DMS 273 (cell line): ENCODE measurements around the gene CABP7.

Experiments
- DNase-seq: peaks from one replicate; lab custom pipeline; 2025; ENCODE audit not compliant: unreplicated experiment; lab: John Stamatoyannopoulos, UW

Gene CABP7

GRCh38 chr22:29722151-29722550 lies 2.3 kb downstream of the CABP7 start:
- no peak for DNase-seq

- DNase-seq, result no peak
Measured at GRCh38 chr22:29722587-29722986, 2.8 kb downstream of the CABP7 start.

- no peak for DNase-seq
Measured at GRCh38 chr22:29723766-29724165, 4.0 kb downstream of the CABP7 start.

GRCh38 chr22:29724843-29725242 lies 5.0 kb downstream of the CABP7 start:
- no peak for DNase-seq

- DNase-seq, result no peak
Measured at GRCh38 chr22:29726106-29726505, 6.3 kb downstream of the CABP7 start.

GRCh38 chr22:29726512-29727130 lies 6.8 kb downstream of the CABP7 start:
- no peak for DNase-seq

- DNase-seq, result peak; percentile 65
Measured at GRCh38 chr22:29727131-29727523, 7.3 kb downstream of the CABP7 start.

- DNase-seq, result no peak
Measured at GRCh38 chr22:29729161-29729560, 9.4 kb downstream of the CABP7 start.

GRCh38 chr22:29731058-29731850 lies 11.5 kb downstream of the CABP7 start:
- no peak for DNase-seq

DNA sequence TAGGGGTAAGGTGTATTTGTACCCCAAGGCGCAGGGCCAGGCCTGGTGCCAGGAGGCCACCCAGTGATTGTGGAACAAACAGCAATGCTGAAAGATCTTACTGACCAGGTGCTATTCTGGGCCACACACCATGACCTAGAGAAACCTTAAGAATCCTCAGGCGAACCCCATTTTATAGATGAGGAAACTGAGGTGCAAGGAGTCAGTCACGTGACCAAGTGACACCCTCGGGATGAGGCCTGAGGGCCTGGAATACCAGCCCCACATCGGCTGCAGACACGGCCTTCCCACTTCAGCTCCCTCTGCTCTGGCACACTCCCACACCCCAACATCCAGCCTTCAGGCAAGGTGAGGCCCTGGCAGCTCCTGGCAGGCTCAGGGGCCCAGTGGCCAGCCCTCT lies 13.1 kb downstream of the CABP7 start:
- DNase-seq, result no peak

DNA sequence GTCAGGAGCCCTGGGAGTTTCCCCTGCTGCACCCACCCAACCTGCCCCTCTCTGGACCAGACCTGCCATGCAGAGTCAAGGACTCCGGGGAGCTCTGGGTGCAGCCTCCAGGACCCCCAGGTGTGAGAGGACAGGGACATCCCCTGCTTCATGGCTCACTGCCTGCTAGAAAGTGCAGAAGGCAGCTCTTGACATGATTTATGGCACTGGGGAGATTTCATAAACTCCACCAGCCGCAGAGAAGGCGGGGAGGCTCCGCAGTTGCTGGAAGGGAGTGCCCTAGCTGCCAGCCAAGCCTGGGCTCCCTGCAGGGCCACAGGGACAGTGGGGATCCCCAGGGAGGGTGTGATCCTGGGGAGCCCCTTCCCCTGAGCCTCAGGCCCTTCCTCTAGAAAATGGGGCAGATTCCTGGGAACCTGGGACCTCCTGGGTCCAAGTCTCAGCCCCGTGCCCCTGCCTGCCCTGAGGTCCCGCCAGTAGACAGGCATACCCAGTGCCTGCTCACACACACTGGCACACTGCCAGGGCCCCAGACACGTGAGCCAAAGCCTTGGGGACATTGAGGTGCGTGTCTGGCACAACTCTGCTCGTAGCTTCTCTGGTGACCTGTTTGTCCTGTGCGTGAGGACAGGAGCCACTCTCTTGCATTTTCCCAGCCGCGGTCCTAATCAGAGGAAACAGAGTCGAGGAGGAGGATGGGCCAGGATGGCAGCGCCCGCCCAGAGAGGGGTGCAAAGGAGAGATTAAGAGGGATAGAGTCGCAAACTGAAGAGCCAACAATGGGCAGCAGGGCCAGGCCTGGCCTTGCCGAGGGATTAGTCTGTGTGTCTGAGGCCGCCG lies 13.8 kb downstream of the CABP7 start:
- DNase-seq, result peak; percentile 68

- DNase-seq, result peak; percentile 22
Measured at GRCh38 chr22:29734406-29734805, 14.6 kb downstream of the CABP7 start.

DNA sequence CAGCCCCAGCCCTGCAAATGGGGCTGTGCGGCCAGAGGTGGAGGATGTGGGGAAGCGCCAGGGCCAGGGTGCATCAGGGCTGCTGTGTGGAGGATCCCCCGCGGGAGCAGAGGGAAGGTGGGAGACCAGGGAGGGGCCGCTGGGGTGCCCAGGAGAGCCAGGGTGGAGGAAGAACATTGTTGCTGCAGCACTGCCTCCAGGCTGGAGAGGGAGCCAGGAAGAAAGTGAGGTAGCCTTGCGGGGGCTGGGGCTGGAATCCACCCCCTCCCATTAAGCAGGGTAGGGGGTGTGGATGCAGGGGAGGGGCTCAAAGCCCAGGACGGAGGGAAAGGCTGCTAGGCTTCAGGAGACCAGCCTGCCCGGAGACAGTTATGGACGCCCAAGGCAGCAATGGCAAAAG lies 15.0 kb downstream of the CABP7 start:
- no peak for DNase-seq

- no peak for DNase-seq
Measured at GRCh38 chr22:29735416-29735815, 15.6 kb downstream of the CABP7 start.

GRCh38 chr22:29737251-29738117 lies 17.7 kb downstream of the CABP7 start:
- DNase-seq, result no peak

DNA sequence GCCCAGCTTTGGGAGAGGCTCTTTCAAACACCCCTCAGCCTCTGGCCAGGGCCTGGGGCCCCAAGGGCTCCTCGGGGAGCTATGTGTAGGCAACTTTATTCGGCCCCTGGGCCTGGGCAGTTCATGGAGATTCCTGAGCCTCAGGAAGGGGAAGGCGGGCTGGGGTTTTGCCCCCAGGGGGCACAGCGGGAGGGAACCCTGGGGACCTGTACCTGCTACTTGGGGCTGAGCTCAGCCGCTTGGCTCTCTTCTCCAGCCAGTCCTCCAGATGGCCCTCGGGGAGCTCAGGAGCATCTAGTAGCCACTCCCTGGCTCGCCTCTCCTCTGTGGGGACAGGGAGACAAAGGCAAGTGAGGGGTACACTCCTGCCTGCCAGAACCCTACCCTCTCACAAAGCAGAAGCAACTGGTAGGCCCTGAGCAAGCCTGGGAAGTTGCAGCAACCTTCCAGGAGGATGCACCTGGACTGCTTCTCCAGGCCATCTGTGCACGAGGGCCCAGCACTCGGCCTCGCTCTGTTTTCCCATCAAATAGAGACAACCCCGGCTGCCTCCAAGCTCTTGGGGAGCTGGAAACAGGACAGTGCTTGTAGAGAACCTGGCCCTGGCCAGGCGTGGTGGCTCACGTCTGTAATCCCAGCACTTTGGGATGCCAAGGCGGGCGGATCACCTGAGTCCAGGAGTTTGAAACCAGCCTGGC lies 18.5 kb downstream of the CABP7 start:
- no peak for DNase-seq

DNA sequence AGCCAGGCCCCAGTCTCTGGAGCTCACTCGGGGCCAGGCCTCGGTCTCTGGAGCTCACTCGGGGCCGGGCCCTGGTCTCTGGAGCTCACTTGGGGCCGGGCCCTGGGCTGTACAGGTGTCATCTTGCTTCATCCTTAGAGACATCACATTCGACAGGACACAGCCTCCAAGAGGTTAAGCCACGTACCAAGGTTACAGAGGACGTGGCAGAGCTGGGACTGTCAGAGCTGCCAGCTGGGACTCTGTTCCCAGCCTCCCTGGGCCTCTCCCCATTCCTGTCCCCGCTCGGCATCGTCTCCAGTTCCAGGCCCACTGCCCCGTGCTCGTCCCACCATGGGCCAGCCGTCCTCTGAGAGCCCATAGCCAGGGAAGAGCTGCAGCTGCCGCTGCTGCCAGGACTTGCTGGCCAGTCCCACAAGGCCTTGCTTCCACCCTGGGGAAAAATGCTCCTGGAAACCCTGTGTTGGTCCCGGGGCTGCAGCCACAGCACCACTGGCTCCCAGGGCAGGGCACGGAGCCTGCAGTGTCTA lies 19.6 kb downstream of the CABP7 start:
- no peak for DNase-seq

DNA sequence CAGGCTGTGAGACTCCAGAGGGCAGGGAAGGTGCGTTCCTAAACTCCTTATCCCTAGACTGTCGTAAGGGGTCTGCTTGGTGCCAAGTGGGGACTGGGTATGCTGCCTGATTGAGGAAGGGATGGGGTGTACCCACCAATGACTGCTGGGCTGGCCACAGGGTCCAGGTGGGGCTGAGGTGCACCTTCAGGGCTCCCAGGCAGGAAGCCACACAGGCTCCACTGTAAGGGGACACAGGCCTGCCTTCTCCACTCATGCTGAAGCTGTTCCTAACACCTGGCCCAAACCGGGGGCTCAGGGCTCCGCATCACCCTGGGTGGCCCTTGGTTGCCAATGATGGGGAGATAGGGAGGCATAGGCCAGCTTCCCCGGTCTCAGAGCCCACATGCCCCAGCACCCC lies 20.4 kb downstream of the CABP7 start:
- no peak for DNase-seq

GRCh38 chr22:29741926-29742325 lies 22.1 kb downstream of the CABP7 start:
- DNase-seq, result no peak

DNA sequence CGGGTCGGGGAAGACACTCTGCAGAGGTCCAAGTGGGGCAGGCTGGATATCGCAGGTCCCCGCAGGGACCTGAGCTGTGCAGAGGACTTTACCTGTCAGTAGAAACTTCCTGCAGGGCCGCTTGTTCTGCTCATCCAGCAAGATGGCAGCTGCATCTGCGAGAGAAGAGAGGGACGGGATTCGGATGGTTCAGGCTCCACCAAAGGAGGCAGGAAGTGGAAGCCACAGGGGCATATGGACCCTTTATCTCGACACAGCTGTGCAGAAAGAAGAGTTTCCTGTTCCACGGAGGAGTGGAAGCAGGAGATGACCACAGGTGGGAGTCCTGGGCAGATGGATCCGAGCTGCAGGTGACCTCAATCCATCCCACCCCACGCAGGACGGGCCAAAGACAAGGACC lies 22.5 kb downstream of the CABP7 start:
- DNase-seq, result no peak
